Stimulated activated CD4-positive, alpha-beta T cell treated with anti-CD3 and anti-CD28 coated beads, Interleukin-4, amount 100 ng/mL, for 24 hours (primary cell): ENCODE results near the gene WDR77.

Experiments used
- DNase-seq: peaks from one replicate; pipeline ENCODE4 v3.0.0-alpha.2; 2020

Gene WDR77

DNA sequence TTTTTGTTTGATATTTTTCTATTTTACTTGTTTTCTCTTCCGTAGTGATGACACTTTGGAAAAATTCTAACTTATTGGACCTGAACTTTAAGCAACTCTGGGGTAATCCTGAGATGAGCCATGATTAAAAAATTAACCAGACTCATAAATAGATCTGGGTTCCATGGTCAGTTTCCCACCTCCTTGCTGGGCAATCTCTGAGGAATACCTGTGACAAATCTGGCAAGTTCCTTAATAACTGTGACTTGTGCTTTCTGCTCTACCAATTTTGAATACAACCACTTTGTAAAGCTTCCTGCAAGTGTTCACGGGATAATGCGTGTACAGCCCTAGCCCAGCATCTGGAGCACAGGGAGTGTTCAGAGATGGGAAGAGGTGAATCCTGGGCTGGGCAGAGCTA, 24.8 kb downstream of the WDR77 start:
- DNase-seq = no peak

DNA sequence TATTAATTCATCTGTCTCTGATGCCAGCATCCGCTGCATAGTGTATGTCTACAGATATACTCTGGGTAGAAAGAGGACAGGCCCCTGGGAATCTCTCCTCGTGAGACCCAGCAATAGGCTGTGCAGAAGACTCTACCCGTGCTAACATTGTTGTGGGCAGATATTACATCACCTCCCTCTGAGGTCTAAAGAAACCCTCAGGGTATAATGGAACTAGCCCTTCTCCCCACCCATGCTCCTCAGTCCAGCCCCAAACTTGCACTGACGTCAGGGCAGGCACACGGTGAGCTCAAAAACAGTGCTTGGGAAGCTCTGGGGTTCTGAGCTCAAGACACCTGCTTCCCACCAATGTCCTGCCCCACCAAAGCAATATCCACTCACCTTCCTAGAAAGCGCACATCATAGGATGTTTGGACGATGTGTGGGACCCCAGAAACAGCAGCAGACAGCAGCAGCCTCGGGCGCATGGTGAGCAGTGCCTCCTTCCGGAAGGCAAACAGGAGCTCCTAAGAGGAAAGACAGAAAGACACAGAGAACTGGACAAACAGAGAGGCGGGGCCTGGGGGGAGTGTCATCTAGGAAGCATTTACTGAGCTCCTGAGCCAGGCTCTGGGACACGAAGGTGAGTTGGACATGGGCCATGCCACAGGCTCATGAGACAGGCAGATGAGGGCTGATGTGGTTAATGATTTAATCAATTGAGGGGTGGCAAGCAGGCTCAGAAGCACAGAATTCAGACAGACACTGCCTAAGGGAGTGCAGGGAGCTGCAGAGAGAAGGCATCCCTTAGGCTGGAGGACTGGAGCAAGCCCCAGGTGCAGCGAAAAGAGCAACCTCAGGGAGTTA, 26.3 kb downstream of the WDR77 start:
- no peak for DNase-seq

DNA sequence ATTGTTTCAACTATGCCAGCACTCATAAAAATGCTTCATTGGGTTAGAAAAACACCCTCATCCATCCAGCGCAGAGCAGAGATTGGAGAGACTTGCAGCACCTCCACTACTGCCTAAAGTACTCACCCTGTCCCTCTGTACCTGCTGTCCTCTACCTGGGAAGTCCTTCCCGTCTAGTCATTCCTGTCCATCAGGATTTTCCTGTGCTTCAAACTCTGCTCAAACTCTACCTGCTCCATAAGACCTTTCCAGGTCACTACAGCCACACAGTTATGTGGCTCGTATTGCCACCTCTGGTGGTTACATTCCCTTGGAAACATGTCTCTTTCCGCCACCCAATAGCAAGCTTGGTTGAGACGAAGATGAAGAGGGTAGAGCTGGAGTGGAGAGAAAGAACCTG, 28.7 kb downstream of the WDR77 start:
- no peak for DNase-seq

DNA sequence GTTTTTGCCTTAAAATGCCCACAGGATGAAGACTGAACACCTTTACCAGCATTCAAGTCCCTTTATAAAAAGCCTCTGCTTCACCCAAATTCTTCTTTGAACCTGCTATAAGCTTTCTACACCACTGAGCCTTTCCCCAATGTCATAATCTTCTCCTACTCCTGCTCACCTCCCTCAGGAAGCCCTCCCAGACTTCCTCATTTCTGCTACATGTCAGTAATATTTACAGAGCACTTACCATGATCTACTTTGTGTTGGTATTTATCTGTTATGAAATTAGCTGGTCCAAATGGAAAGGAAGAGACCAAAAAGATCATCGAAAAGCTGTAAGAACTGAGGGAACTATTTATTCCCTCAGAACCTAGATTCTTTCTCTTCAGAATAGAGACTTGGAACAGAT, 30.0 kb downstream of the WDR77 start:
- DNase-seq = no peak

DNA sequence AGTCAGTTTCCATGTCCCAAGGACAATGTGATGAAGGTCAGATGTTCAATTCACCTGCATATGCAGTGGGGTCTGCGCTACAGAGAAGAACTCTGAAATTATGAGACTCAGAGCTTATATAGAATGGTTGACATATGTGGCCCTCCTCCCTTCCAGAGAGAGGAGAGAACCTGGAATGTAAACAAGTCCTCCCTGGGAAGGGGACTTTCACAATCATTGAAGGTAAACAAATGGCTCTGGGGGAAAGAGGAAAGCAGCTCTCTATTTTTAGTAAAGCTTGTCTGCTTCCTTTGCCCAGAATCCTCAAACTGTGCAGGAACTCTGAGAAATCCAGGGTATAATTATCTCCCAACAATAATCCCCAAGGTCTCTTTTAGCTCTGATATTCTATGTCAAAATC, 31.3 kb downstream of the WDR77 start:
- no peak for DNase-seq

DNA sequence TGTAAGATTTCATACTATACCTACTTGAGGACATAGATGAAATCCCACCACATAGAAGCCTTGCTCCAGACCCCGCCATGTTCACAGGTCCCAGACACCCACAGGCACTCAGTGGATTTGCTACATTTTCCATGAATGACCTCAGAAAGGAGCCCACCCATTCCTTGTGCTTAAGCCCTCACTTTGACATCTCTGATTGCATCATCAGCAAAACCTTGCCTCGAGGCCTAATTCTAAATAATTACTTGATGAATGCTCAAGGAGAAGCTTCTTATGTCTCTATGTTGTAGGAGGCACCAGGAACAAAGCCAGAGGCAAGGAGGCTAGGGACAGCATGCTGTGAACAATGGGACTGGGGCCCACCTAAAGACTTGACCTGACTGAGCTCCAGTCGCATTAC, 33.6 kb downstream of the WDR77 start:
- DNase-seq = no peak

DNA sequence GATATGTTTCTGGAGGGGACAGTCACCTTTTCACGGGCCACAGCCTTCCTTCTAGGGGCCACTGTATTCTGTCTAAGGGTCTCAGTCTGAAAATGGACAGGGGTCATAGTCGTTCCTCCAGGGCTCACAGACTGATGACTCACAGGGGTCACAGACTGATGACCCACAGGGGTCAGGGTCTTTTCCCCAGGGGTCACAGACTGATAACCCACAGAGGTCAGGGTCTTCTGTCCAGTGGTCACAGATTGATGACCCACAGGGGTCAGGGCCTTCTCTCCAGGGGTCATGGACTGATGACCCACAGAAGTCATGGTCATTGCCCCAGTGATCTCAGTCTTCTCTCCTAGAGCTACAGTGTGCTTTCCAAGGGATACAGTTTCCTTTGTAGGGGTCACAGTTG, 34.3 kb downstream of the WDR77 start:
- no peak for DNase-seq

DNA sequence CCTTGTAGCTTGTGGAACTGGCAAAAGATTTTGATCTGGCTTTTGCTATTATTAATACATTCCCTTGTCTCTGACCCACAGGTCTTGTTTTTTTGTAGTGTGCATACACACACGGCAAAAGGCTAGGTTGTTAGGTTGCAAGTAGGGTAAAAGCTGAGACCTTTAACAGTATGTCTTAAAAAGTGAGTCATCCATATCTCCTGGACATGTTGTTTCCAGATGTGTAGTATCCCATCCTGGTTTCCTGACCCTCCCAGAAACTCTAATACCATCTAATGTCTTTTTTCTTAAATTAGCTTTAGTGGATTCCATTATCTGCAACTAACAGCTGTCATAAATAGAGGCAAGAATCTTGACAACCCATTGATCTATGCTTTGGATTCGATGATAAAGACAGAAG, 36.2 kb downstream of the WDR77 start:
- no peak for DNase-seq

DNA sequence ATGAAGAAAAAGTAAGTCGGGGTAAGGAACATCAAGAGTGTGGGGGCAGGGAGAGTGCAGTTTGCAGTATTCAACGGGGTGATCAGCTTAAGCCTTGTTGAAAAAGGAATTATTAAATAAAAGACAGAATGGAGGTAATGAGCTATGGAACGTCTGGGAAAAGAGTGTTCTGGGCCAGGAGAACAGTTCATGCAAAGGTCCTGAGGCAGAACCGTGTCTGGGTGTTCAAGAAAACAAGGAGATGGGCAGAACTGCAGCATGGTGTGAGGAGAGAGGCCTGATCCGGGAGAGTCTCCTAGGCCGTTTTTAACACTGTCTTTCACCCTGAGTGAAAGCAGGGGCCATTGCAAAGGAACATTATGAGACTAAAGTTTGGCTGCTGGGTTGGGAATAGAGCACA, 41.8 kb downstream of the WDR77 start:
- no peak for DNase-seq

DNA sequence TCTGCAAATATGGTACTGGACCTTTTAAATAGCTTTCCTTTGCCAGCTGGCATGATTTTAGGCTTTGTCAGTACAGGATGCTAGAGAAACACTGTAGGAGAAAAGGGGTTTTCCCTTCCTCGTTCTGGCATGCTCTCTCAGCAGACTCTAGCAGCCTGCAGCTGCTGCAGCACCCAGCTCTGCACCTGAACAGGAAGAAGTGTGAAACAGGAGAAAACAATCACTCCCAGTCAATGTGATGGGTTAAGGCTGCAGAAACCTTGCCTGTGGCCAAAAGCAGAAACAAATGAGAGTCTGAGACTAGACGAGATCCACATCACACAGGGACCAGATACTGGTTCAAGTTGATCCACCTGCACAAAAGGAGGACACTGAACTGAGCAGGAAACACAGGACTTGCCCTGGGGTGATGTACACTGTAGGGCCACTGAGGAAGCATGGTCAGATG, 42.7 kb downstream of the WDR77 start:
- DNase-seq = peak; percentile 46

DNA sequence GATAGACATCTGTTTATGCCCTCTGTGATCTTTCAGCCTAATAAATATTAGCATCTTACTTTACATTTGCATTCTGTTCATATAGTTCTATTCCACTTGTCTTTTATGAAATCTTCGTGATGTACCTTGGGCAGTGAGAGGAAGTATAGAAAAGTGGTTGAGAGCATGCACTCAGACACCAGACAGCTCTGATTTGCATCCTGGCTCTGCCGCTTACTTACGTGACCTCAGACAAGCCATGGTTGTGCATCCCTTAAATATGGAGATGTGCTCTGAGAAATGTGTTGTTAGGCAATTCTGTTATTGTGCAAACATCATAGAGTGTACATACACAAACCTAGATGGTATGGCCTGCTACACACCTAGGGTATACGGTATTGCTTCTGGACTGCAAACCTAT, 44.5 kb downstream of the WDR77 start:
- DNase-seq = no peak

DNA sequence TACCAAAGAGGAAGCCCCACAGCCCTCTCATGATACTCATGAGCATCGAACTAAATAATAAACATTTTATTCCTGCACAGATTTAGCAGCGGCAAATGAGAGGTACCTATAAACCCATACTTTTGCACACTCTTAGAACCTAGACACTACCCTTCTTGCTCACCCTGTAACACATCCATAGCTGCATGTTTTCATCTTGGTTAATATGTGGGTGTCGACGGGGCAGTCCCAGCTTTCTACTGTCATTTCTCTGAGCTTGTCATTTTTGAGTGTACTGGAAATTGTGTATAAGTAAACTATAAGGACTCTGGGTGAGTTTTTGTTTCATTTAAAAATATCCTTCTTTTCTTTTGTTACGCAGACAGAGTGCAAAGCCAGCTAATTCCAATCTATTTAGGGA, 47.0 kb downstream of the WDR77 start:
- peak; percentile 46 for DNase-seq

DNA sequence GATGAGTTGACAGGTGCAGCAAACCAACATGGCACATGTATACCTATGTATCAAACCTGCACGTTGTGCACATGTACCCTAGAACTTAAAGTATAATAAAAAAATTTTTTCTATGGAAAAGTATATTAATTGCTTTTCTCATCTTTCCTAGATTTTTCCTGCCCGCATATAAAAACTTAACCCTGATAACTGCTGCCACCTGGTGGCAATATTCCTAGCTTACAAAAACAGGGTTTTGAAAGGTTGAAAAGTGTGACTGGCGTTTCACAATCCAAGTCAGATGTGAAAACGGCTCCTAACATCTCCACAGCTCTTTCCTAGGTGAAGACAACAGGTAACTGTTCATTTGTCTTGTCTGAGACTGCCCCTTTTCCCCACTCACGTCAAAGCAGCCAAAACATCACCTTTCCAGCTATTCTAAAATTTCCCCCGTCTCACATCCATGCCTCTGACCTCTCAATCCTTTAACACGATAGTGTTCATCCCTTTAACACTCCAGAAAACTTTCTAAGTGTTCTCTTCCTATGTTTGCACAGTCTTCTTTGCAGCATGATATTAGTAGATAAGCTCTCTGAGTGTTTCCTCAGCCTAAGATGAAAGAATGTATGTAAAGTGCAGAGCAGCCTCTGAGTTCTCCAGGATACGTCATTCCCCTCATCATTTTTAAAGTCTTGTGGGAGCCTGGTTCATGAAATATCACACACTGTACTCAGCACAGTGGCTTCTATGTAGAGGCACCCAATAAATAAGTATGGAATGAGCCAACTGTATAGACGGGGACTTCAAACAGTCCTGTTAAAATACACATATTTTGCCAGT, 49.1 kb downstream of the WDR77 start:
- peak; percentile 54 for DNase-seq

DNA sequence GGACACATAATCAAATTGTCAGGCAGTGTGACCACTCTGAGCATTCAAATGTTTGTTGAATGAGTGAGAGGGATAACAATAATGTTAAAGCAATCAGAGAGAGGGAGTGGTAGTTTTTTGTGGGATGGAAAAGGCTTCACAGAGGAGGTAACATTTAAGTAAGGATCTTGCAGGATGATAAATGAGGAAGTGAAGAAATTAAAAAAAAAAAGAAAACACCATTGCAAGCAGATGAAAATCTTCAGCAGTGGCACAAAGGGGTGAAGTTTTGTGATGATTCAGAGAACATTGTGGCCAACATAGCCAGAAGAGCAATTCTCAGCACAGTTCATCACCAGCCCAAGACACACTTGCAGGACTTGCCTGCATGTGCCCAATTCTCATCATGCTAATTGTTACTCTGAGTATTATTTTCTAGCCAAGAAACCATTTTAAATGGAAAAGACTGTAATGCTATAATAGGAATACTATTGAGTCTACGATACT, 56.6 kb downstream of the WDR77 start:
- DNase-seq = no peak

DNA sequence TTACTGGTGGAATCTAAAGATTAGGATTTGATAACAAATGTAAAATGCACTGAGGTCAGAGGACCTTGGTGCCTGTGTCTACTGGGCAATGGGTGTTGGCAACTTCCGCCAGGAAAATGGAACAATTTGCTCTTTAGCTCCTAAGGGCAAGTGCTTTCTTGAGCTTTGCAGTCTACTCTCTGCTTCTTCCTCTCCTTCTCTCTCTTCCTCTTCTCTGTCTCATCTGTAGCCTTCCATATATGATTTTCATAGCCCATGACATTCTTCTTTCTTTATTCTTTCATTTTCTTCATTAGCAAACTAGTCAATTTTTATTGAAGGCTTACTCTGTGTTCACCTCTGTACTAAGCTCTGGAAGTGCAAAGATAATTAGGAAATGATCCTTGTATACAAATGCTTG, 57.0 kb downstream of the WDR77 start:
- DNase-seq = no peak
